Measurements from ENCODE around the gene EPHB2.

- TF ChIP-seq GPBP1L1 (CRISPR knock-in tag; IDR thresholded peaks at IDR 0.05), result no peak
- no peak for TF ChIP-seq CEBPB (IDR thresholded peaks at IDR 0.05; ENCODE audit: borderline replicate concordance, low read depth, low read length)
- TF ChIP-seq CTCF (CRISPR knock-in tag; IDR thresholded peaks at IDR 0.05), result no peak
- TF ChIP-seq E2F5 (CRISPR knock-in tag; conservative IDR thresholded peaks at IDR 0.05), result no peak
- no peak for TF ChIP-seq GATAD2A (CRISPR knock-in tag; IDR thresholded peaks at IDR 0.05)
- TF ChIP-seq RAD21 (CRISPR knock-in tag; IDR thresholded peaks at IDR 0.05), result no peak
- no peak for TF ChIP-seq CBX5 (CRISPR knock-in tag; IDR thresholded peaks at IDR 0.05; ENCODE audit: borderline replicate concordance)
- no peak for TF ChIP-seq ERF (CRISPR knock-in tag; IDR thresholded peaks at IDR 0.05)
- TF ChIP-seq ZNF318 (CRISPR knock-in tag; IDR thresholded peaks at IDR 0.05), result no peak
- no peak for TF ChIP-seq ZFP90 (CRISPR knock-in tag; IDR thresholded peaks at IDR 0.05; ENCODE audit: borderline replicate concordance)
- TF ChIP-seq ZFP36 (IDR thresholded peaks at IDR 0.05; ENCODE audit: borderline replicate concordance, low read depth, low read length, partially characterized antibody), result no peak
- TF ChIP-seq HNF4A (CRISPR knock-in tag; IDR thresholded peaks at IDR 0.05), result no peak
- TF ChIP-seq SIX1 (CRISPR knock-in tag; IDR thresholded peaks at IDR 0.05; ENCODE audit: borderline replicate concordance), result no peak
- no peak for TF ChIP-seq MEIS1 (CRISPR knock-in tag; IDR thresholded peaks at IDR 0.05; ENCODE audit: borderline replicate concordance)
Observed at GRCh38 chr1:22907528-22907927, 196.9 kb downstream of the EPHB2 start.

Data from HepG2 (cell line).